GM12873 (cell line): ENCODE measurements around the gene AFAP1.

Source experiments
- TF ChIP-seq, protein P1 (sequence below): IDR thresholded peaks from 2 replicates; pipeline ENCODE4 v1.5.1; 2012; ENCODE audit warnings: low read depth, mild to moderate bottlenecking, moderate library complexity, low read length, control low read depth; ENCODE audit not compliant: insufficient read depth; ENCODE audit errors: missing control alignments

The AFAP1 gene

GRCh38 chr4:7829652-7830580 lies 109.7 kb downstream of the AFAP1 start:
- TF ChIP-seq, protein P1, sequence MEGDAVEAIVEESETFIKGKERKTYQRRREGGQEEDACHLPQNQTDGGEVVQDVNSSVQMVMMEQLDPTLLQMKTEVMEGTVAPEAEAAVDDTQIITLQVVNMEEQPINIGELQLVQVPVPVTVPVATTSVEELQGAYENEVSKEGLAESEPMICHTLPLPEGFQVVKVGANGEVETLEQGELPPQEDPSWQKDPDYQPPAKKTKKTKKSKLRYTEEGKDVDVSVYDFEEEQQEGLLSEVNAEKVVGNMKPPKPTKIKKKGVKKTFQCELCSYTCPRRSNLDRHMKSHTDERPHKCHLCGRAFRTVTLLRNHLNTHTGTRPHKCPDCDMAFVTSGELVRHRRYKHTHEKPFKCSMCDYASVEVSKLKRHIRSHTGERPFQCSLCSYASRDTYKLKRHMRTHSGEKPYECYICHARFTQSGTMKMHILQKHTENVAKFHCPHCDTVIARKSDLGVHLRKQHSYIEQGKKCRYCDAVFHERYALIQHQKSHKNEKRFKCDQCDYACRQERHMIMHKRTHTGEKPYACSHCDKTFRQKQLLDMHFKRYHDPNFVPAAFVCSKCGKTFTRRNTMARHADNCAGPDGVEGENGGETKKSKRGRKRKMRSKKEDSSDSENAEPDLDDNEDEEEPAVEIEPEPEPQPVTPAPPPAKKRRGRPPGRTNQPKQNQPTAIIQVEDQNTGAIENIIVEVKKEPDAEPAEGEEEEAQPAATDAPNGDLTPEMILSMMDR = no peak

DNA sequence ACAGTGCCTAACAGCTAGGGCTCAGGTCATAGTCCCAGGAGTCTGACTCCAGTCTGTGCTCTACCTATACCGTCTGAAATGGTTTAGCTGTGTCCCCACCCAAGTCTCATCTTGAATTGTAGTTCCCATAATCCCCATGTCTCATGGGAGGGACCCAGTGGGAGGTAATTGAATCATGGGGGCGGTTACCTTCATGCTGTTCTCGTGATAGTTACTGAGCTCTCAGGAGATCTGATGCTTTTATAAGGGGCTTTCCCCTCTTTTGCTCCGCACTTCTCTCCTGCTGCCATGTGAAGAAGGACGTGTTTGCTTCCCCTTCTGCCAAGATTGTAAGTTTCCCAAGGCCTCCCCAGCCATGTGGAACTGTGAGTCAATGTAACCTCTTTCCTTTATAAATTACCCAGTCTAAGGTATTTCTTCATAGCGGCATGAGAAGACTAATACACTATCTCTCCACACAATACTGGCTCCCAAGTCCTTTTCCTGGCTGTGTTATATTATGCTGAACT lies 110.8 kb downstream of the AFAP1 start:
- TF ChIP-seq, protein P1 = no peak

DNA sequence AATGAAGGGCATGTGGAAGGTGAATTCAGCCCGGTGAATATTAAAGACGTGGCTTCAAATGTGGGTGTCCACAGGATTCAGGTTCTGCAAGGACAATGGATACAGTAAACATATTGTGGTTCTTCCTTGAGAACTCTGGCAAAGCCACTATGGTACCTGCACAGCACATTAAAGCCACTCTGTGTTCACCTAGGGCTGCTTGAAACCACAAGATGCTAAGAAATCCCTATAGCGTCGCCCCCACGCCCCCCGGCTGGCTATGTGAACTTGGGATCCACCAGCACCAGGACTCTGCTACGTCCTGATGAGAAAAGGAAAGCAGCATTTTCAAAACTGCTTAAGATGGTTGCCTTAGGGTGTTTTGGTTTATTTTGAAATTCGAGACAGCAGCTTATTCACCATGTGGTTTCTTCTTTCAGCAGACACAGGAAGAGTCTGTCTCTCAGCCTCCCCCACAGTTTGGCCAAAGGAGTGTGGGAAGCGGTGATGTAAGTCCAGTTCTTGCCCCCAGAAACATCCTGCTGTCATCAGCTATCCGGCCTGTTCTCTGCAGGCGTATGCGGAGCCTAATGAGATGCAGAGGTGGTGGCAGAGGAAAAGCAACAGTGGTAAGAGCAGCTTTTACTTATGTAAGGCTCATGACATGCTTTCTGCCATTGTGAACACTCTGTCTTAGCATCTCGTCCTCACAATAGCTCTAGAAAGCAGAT lies 111.5 kb downstream of the AFAP1 start:
- TF ChIP-seq, protein P1 = no peak

DNA sequence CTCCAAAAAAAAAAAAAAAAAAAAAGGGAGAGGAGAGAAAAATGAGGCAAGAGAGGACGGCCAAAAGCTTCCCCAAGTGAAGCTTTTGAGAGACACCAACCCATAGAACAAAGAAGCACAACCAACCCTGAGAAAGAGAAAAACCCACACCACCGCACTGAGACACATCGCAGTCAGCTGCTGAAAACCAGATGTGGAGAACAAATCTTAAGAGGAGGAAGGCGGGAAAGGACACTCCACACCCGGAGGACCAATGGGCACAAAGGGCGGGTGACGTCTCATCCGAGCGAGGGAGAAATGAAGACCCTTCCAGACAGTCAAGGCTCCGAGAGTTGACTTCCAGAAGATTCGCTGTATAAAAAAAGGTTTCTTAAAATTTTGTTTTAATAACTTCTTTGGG lies 112.1 kb downstream of the AFAP1 start:
- TF ChIP-seq, protein P1 = no peak

DNA sequence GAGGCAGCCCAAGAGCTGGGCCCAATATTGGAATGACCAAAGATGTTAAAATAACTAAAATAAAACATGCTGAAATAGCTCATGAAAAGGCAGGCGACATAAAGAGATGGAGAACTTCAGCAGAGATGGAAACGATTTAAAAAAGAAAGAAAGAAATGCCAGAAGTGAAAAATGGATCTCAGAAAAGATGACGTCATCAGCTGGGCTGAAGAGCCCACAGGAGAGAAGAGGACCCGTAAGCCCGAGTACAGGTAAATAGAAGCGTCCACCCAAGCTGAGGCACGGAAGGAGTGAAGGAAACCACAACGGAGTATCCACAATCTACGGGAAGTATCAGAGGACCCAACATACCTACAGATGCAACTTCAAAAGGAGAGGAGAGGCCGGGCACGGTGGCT lies 112.8 kb downstream of the AFAP1 start:
- TF ChIP-seq, protein P1 = no peak

- TF ChIP-seq, protein P1 = no peak
These were observed 113.3 kb downstream of the AFAP1 start for GRCh38 chr4:7826176-7826908.
